Measurements from ENCODE around the gene CLPTM1. TPM values are rescaled to one million over a fixed set of nuclear protein-coding genes. Genes with fewer than 3 reads are reported as not detected.

Gene CLPTM1, protein sequence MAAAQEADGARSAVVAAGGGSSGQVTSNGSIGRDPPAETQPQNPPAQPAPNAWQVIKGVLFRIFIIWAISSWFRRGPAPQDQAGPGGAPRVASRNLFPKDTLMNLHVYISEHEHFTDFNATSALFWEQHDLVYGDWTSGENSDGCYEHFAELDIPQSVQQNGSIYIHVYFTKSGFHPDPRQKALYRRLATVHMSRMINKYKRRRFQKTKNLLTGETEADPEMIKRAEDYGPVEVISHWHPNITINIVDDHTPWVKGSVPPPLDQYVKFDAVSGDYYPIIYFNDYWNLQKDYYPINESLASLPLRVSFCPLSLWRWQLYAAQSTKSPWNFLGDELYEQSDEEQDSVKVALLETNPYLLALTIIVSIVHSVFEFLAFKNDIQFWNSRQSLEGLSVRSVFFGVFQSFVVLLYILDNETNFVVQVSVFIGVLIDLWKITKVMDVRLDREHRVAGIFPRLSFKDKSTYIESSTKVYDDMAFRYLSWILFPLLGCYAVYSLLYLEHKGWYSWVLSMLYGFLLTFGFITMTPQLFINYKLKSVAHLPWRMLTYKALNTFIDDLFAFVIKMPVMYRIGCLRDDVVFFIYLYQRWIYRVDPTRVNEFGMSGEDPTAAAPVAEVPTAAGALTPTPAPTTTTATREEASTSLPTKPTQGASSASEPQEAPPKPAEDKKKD
- total RNA-seq (2022; extraction: Qiagen RNA extraction; ENCODE audit: low read depth): 130 to 177 TPM (median 172 TPM) in 5 replicates

DNA sequence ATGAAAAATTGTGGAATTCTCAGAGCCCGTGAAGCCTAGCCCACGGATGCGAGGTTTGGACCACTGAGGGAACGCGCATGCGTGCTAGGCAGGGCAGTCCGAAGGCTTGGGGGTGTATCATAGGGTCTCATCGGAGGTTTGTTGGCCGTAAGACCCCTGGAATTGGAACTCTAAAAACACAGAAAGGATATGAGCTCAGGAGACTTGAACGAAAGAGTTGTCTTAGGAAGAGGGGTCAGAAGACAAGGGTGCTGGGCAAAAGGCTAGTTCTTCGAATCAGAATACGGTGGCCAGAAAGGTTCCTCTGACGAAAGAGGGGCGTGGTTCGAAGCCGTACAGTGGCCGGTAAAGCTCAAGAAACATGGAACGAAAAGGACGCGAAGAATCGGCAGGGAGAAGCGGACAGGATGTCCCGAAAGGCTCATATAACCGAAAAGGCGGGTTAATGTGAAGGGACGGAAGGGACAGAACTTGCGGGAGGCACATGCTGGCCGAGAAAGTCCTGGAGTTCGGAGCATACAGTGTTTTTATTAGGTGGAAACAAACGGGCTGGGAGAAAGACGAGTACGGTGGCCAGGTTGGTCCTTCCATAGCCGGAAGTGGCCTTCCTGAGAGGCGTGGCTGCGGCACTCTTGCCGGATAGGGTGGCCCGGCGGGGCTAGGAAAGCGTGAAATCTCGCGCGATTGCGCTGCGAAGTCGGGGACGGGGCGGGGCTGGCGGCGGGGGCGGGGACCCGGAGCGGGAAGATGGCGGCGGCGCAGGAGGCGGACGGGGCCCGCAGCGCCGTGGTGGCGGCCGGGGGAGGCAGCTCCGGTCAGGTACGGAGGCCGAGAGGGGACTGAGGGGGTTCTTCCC is at the start of gene CLPTM1:
Gene CLPTM1 (plus strand): TSS at position 732 of the 856 bp plus-strand sequence. CDS start 16 bp downstream, at position 748.

DNA sequence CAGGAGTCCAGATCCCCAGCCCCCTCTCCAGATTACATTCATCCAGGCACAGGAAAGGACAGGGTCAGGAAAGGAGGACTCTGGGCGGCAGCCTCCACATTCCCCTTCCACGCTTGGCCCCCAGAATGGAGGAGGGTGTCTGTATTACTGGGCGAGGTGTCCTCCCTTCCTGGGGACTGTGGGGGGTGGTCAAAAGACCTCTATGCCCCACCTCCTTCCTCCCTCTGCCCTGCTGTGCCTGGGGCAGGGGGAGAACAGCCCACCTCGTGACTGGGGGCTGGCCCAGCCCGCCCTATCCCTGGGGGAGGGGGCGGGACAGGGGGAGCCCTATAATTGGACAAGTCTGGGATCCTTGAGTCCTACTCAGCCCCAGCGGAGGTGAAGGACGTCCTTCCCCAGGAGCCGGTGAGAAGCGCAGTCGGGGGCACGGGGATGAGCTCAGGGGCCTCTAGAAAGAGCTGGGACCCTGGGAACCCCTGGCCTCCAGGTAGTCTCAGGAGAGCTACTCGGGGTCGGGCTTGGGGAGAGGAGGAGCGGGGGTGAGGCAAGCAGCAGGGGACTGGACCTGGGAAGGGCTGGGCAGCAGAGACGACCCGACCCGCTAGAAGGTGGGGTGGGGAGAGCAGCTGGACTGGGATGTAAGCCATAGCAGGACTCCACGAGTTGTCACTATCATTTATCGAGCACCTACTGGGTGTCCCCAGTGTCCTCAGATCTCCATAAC is 49.6 kb upstream of the CLPTM1 start, which contains the start of gene APOE:
Gene APOE (plus strand): TSS at position 360 of the 724 bp plus-strand sequence. CDS start 829 bp downstream, outside the sequence.

DNA sequence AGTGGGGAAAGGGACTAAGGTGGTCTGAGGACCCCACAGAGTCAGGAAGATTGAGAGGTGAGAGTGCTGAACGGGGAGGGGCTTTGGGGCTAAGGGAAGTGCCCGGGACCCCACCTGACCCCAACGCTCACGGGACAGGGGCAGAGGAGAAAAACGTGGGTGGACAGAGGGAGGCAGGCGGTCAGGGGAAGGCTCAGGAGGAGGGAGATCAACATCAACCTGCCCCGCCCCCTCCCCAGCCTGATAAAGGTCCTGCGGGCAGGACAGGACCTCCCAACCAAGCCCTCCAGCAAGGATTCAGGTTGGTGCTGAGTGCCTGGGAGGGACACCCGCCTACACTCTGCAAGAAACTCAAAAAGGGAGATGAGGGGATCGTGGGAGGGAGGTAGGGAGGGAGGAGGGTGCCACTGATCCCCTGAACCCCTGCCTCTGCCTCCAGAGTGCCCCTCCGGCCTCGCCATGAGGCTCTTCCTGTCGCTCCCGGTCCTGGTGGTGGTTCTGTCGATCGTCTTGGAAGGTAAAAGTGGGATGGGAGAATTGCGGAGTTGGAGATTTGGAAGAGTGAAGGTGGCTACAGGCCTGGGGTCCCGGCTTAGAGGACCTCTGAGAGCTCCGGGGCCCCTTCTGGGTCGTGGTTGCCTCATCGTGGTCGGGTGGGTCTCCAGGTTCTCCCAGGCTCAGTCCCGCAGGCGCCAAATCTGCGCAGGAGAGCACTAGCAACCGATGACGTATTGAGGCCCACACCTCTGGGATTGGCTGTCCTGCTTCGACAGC is 40.6 kb upstream of the CLPTM1 start, which contains the start of gene APOC1:
Gene APOC1 (plus strand): TSS at position 176 of the 774 bp plus-strand sequence. CDS start 284 bp downstream, at position 460.

DNA sequence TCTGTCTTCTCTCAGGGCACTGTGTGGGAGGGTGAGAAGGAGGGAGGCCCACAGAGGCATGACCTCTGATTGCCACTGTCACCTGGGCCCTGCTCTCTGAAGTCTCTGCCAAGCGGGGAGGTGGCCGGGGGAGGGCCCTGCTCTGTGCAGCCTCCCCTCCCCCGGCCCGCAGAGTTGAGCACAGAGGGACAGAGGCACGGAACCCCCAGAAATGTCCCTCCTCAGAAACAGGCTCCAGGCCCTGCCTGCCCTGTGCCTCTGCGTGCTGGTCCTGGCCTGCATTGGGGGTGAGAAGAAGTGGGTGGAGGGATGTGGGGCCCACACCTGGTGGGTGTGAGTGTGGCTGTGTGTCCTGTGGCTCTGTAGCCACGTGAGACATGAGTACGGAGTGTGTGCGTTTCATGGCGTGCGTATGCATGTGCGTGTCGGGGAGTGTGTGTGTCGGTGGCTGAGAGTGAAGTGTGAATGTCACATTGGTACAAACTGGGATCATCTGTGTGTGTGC is 13.1 kb upstream of the CLPTM1 start, which contains the start of gene APOC4:
Gene APOC4 (plus strand): TSS at position 171 of the 505 bp plus-strand sequence. CDS start 41 bp downstream, at position 212.

DNA sequence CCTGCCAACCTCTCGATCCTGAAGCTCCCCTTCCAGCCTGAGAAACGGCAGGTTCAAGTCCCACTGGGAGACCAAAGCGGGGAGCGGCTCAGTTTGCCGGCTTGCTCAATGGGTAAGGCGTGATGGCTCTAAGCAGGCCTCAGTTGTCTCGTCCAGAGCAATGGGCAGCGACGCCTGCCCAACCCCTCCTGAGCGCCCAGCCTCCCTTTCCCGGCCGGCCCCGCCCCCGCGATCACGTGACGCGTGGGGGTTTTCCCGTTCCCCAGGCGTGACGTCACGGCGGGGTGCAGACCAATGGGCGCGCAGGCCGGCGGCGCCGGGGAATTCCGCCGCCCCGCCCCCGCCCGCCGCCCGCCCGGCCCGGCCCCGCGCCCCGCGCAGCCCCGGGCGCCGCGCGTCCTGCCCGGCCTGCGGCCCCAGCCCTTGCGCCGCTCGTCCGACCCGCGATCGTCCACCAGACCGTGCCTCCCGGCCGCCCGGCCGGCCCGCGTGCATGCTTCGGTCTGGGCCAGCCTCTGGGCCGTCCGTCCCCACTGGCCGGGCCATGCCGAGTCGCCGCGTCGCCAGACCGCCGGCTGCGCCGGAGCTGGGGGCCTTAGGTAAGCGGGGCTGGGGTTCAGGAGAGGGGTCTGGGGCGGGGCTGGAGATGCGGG is 46.0 kb downstream of the CLPTM1 start, which contains the start of gene RELB:
Gene RELB (plus strand): TSS at position 378 of the 653 bp plus-strand sequence. CDS start 116 bp downstream, at position 494.

DNA sequence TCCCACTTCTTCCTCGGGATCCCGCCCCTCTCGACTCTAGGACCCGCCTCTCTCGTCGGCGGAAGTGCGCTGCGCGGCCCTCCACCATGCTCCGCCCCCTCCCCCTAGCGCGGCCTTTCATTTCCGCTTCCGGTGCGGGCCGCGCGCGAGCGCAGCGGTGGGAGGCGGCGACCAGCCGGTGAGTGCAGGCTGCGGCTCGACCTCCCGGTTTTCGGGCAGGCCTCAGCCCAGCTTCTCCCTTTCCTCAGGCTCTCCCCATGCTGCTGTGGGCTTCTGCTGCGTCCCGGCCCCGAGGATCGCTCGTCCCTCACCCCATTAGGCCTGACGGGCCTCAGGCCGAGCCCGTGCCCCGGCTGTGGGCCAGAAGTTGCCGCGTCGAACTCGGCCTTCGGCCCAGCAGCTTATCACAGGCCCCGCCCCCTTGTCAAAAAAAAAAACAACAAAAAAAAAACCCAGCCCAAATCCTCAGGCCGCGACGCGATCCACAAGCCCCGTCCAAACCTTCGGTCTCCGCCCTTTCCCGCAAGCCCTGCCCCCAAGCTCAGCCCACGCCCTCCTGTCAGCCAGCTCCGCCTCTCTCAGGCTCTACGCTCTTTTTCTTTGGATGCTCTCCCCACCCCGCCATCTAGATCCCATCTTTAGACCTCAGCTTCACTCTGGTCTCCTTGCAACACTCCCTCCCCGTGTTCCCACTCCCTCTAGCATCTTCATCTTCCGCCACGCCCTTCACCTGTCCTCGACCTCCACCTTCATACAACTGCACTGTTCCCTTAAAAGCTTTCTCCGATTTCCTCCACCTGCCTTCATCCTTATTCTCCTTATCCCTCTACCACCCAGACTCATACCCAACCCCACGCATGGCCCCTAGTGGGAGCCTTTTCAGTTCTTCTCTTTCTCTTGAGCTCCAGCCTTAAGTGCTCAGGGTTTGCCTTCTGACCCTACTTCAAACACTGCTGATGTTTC is 84.0 kb downstream of the CLPTM1 start, which contains the start of gene CLASRP:
Gene CLASRP (plus strand): TSS at position 115 of the 963 bp plus-strand sequence. CDS start 1,168 bp downstream, outside the sequence.

Other genes with a start within 250 kb of the CLPTM1 start
- 38.4 to 70.3 TPM (median 61.0 TPM) in 5 replicates for gene BCL3, start 206.7 kb upstream of the CLPTM1 start, total RNA-seq (2022; extraction: Qiagen RNA extraction; ENCODE audit: low read depth)
- not detected in 5 replicates for gene CBLC, start 177.5 kb upstream of the CLPTM1 start, total RNA-seq (2022; extraction: Qiagen RNA extraction; ENCODE audit: low read depth)
- 64.5 to 83.6 TPM (median 79.2 TPM) in 5 replicates for gene BCAM, start 146.3 kb upstream of the CLPTM1 start, total RNA-seq (2022; extraction: Qiagen RNA extraction; ENCODE audit: low read depth)
- 66.5 to 83.2 TPM (median 79.6 TPM) in 5 replicates for gene NECTIN2, start 109.1 kb upstream of the CLPTM1 start, total RNA-seq (2022; extraction: Qiagen RNA extraction; ENCODE audit: low read depth)
- gene TOMM40, start 64.1 kb upstream of the CLPTM1 start, total RNA-seq (2022; extraction: Qiagen RNA extraction; ENCODE audit: low read depth): 187 to 262 TPM (median 238 TPM) in 5 replicates
- 13.6 to 18.6 TPM (median 13.8 TPM) in 5 replicates for gene APOE, start 49.6 kb upstream of the CLPTM1 start, total RNA-seq (2022; extraction: Qiagen RNA extraction; ENCODE audit: low read depth)
- gene APOC1, start 40.8 kb upstream of the CLPTM1 start, total RNA-seq (2022; extraction: Qiagen RNA extraction; ENCODE audit: low read depth): 111 to 136 TPM (median 124 TPM) in 5 replicates
- not detected in 5 replicates for gene APOC4, start 13.1 kb upstream of the CLPTM1 start, total RNA-seq (2022; extraction: Qiagen RNA extraction; ENCODE audit: low read depth)
- 0.24 TPM in 1 of 5 replicates, not detected in the others for gene APOC2, start 9.3 kb upstream of the CLPTM1 start, total RNA-seq (2022; extraction: Qiagen RNA extraction; ENCODE audit: low read depth)
- gene RELB, start 46.1 kb downstream of the CLPTM1 start, total RNA-seq (2022; extraction: Qiagen RNA extraction; ENCODE audit: low read depth): 20.7 to 43.3 TPM (median 37.9 TPM) in 5 replicates
- 55.4 to 67.9 TPM (median 63.9 TPM) in 5 replicates for gene CLASRP, start 83.7 kb downstream of the CLPTM1 start, total RNA-seq (2022; extraction: Qiagen RNA extraction; ENCODE audit: low read depth)
- gene ZNF296, start 121.1 kb downstream of the CLPTM1 start, total RNA-seq (2022; extraction: Qiagen RNA extraction; ENCODE audit: low read depth): 8.9 to 14.9 TPM (median 12.3 TPM) in 5 replicates
- 90.6 to 105 TPM (median 94.4 TPM) in 5 replicates for gene GEMIN7, start 123.9 kb downstream of the CLPTM1 start, total RNA-seq (2022; extraction: Qiagen RNA extraction; ENCODE audit: low read depth)
- 23.0 to 34.7 TPM (median 34.0 TPM) in 5 replicates for gene PPP1R37, start 137.8 kb downstream of the CLPTM1 start, total RNA-seq (2022; extraction: Qiagen RNA extraction; ENCODE audit: low read depth)
- 0.17 to 0.34 TPM (median 0.28 TPM) in 5 replicates for gene NKPD1, start 205.6 kb downstream of the CLPTM1 start, total RNA-seq (2022; extraction: Qiagen RNA extraction; ENCODE audit: low read depth)
- gene TRAPPC6A, start 222.9 kb downstream of the CLPTM1 start, total RNA-seq (2022; extraction: Qiagen RNA extraction; ENCODE audit: low read depth): 39.1 to 47.2 TPM (median 42.7 TPM) in 5 replicates
- 14.5 to 19.8 TPM (median 17.6 TPM) in 5 replicates for gene BLOC1S3, start 223.4 kb downstream of the CLPTM1 start, total RNA-seq (2022; extraction: Qiagen RNA extraction; ENCODE audit: low read depth)

Data from A549 treated with GW870086 at 1 μM for 4 hours (cell line).